Stomach (tissue), 9 donors: ENCODE results near the gene KLHDC8A. TPM values are rescaled to one million over a fixed set of nuclear protein-coding genes. Genes with fewer than 3 reads are reported as not detected.

Experiments used
- DNase-seq, 2 donors: peaks; one replicate each; pipeline versions ENCODE4 v3.0.0 to v3.0.0-alpha.2; 2013 to 2019
- H3K27ac ChIP-seq, 5 donors: fragments of 200-600 bp in 4 of 5; sonication (generic) in 4 of 5; one replicate each; pipeline ENCODE4 v1.5.1; 2013 to 2019; ENCODE audit warnings: mild to moderate bottlenecking in 1 of 5, moderate library complexity in 1 of 5
- H3K27me3 ChIP-seq, 3 donors: fragments of 200-600 bp; sonication (generic); one replicate each; pipeline ENCODE4 v1.5.1; 2017 to 2019; ENCODE audit warnings: mixed run types in 1 of 3
- H3K36me3 ChIP-seq, 4 donors: fragments of 200-600 bp; sonication (generic); 1 replicate in 3 of 4; 2 replicates in 1 of 4; pipeline ENCODE4 v1.5.1; 2016 to 2019
- H3K4me1 ChIP-seq, 4 donors: fragments of 200-600 bp; sonication (generic); one replicate each; pipeline ENCODE4 v1.5.1; 2016 to 2019
- H3K4me3 ChIP-seq, 4 donors: fragments of 200-600 bp; sonication (generic) in 3 of 4; one replicate each; pipeline ENCODE4 v1.5.1; 2016 to 2019; ENCODE audit warnings: mild to moderate bottlenecking in 1 of 4
- H3K9me3 ChIP-seq, 4 donors: fragments of 200-600 bp; sonication (generic); one replicate each; pipeline ENCODE4 v1.5.1; 2016 to 2019
- EP300 ChIP-seq: sonication (generic); formaldehyde crosslinking; IDR thresholded peaks from one replicate; pipeline ENCODE4 v1.6.1; 2017; ENCODE audit warnings: antibody characterized with exemption
- POLR2A ChIP-seq, 4 donors: fragments of 450-650 bp; IDR thresholded peaks; one replicate each; pipeline ENCODE4 v1.6.1; 2016; ENCODE audit warnings: antibody characterized with exemption in 4 of 4, control low read depth in 2 of 4, mild to moderate bottlenecking in 1 of 4, moderate library complexity in 1 of 4
- POLR2AphosphoS5 ChIP-seq, 3 donors: sonication (generic); formaldehyde crosslinking; IDR thresholded peaks; one replicate each; pipeline ENCODE4 v1.6.1; 2016; ENCODE audit warnings: antibody characterized with exemption in 3 of 3
- WGBS, 5 donors: extraction: QIAGEN DNeasy Blood & Tissue Kit in 3 of 5; methylation state at CpG; one replicate each; pipeline versions ENCODE4 v1.1.5 to v1.1.7; 2013 to 2018; 5-methylcytosine and 5-hydroxymethylcytosine counted together
- intact Hi-C: fragments of 100-400 bp; cut with DNase I; formaldehyde crosslinking; loops from one replicate; pipeline ENCODE4 v1.15.1; 2023; ENCODE audit warnings: low total_unique reads
- polyA plus RNA-seq, 3 donors: library from polyadenylated mRNA; stranded (reverse); fragments of 200-250 nt; gene quantifications; one replicate each; pipeline ENCODE4 v1.2.3, GENCODE V29; 2013
- total RNA-seq, 5 donors: library from RNA; depleted of rRNA; stranded (reverse); fragments of >200 nt; gene quantifications; one replicate each; pipeline versions ENCODE4 v1.1.0 to v1.2.3, GENCODE V29; 2014 to 2016
- TF ChIP-seq, protein P1 (sequence below), 7 experiments: fragments of 450-650 bp in 4 of 7; fragments of 200-600 bp in 3 of 7; sonication (generic) in 3 of 7; IDR thresholded peaks; one replicate each; pipeline ENCODE4 v1.5.1; 2016 to 2019; ENCODE audit warnings: antibody characterized with exemption in 7 of 7, control low read depth in 2 of 7, mild to moderate bottlenecking in 1 of 7
- donor health status: healthy with polysubstance abuse.
- donor health status: Bipolar disorder and iron deficiency.
- donor health status: healthy.

KLHDC8A gene
- total and polyA plus RNA-seq, 8 donors: 0.72 to 6.9 (median 2.8) TPM; not detected in 2

DNA sequence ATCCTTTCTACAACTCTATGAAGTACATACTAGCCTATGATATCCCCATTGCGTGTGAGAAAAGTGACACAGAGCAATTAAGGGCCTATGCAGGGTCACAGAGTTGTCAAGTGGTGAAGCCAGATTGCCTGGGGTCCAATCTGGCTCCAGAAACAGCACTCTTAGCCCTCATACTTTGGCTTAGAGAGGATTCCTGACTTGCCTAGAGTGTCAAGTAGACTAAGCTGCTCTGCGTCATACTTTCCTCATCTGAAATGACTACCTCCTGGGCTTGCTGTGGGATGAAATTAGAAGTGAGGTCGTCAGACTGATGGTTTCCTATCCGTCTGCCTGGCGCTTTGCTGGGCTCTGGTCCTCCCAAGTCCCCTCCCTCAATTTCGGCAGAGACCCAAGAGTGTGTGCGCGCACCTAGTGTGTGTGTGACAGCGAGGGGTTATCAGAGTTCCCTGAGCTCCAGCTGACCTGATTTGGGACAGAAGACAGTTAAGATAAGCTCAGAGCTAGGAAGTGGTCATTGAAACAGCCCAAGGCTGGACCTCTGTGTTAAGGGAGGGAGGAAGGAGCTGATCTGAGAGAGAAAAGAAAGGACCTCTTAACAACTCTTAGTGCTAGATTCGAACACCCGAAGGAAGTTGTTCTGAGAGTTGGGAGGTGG is 29.8 kb downstream of the KLHDC8A start:
- DNase-seq: no peak
- Histone ChIP-seq H3K27me3 (peaks cover 0 to 18% (median 0%) of the 10 kb centered on the region in 3 donors), H3K4me3 (no peak overlapping the region), H3K36me3 (no peaks in the 10 kb centered on the region), H3K4me1 (peaks cover under 1 to 9% (median 2%) of the 10 kb centered on the region in 4 donors), H3K27ac (no peak overlapping the region), H3K9me3 (no peaks in the 10 kb centered on the region)
- 67 to 87% (median 75%) methylated on average over 9 to 11 of the region's 11 CpGs for WGBS, 5 donors
- intact Hi-C loops: no loop called here
- TF ChIP-seq POLR2AphosphoS5 (IDR thresholded peaks at IDR 0.05): no peak
- TF ChIP-seq POLR2A (IDR thresholded peaks at IDR 0.05): no peak
- TF ChIP-seq, protein P1, sequence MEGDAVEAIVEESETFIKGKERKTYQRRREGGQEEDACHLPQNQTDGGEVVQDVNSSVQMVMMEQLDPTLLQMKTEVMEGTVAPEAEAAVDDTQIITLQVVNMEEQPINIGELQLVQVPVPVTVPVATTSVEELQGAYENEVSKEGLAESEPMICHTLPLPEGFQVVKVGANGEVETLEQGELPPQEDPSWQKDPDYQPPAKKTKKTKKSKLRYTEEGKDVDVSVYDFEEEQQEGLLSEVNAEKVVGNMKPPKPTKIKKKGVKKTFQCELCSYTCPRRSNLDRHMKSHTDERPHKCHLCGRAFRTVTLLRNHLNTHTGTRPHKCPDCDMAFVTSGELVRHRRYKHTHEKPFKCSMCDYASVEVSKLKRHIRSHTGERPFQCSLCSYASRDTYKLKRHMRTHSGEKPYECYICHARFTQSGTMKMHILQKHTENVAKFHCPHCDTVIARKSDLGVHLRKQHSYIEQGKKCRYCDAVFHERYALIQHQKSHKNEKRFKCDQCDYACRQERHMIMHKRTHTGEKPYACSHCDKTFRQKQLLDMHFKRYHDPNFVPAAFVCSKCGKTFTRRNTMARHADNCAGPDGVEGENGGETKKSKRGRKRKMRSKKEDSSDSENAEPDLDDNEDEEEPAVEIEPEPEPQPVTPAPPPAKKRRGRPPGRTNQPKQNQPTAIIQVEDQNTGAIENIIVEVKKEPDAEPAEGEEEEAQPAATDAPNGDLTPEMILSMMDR (IDR thresholded peaks at IDR 0.05): no peak
- TF ChIP-seq EP300: no peak

DNA sequence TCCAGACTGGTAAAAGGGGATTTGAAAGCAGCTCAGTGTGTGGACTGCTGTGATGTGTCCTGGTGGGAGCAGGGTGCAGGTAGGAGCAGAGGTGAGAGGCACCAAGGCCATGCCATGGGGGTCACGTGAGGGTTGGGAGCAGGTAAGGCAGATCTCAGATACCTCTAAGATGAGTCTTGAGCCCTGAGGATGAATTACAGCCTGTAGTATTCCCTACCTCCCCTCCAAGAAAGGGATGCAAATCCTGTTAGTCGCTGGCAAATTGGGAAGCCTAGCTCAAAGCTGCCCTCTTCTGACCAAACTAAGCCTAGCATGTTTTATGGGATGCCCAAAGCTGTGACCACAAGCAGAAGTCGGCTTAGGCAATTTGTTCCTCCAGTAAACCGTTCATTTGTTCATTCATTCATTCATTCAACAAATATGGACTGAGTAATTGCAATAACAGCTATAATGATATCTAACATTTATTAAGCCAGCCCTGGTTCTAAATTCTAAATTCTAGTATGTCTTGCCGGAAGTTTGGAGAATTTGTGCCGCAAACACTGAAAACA is 31.3 kb downstream of the KLHDC8A start:
- peak; percentile 69 to 89 for DNase-seq
- Histone ChIP-seq H3K4me1 (peaks cover 10 to 20% (median 14%) of the 10 kb centered on the region in 4 donors), H3K27ac (no peak overlapping the region), H3K4me3 (no peak overlapping the region), H3K36me3 (no peaks in the 10 kb centered on the region), H3K9me3 (no peaks in the 10 kb centered on the region), H3K27me3 (peaks cover 0 to 18% (median 0%) of the 10 kb centered on the region in 3 donors)
- 31 to 34% (median 33%) methylated on average over 6 of the region's 6 CpGs for WGBS, 5 donors
- intact Hi-C loops: no loop called here
- TF ChIP-seq, protein P1 (IDR thresholded peaks at IDR 0.05): peak in 5 of 7 experiments; percentile 60 to 81 (median 80)
- TF ChIP-seq EP300: no peak
- no peak for TF ChIP-seq POLR2A (IDR thresholded peaks at IDR 0.05)
- peak in 1 of 3 donors; percentile 45 for TF ChIP-seq POLR2AphosphoS5 (IDR thresholded peaks at IDR 0.05)

DNA sequence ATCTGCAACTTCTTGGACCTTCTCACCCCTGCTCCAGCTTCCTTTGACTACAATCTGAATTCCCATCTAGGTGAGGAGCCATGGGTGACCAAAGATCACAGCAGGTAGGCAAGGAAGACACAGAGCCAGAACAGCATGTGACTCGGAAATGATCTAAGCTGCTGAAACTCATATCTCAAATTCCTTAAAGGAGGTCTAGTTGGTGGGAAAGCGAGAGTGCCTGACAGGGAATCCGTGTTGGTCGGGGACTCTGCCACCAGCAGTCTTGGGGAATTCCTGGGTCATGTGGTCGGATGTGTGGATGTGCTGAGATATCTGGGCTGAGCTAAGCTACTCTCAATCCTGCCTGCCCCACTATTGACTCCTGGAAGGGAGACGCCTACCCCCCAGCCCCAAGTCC is 31.9 kb downstream of the KLHDC8A start:
- TF ChIP-seq POLR2A (IDR thresholded peaks at IDR 0.05): no peak
- no peak overlapping the region for H3K4me3 ChIP-seq
- H3K36me3 ChIP-seq: no peaks in the 10 kb centered on the region
- intact Hi-C loops: no loop called here
- peaks cover 0 to 18% (median 0%) of the 10 kb centered on the region in 3 donors for H3K27me3 ChIP-seq
- H3K4me1 ChIP-seq: peaks cover 15 to 26% (median 20%) of the 10 kb centered on the region in 4 donors
- DNase-seq: no peak
- no peaks in the 10 kb centered on the region for H3K9me3 ChIP-seq
- no peak overlapping the region for H3K27ac ChIP-seq
- 26 to 64% (median 56%) methylated on average over 5 to 6 of the region's 6 CpGs for WGBS, 5 donors

DNA sequence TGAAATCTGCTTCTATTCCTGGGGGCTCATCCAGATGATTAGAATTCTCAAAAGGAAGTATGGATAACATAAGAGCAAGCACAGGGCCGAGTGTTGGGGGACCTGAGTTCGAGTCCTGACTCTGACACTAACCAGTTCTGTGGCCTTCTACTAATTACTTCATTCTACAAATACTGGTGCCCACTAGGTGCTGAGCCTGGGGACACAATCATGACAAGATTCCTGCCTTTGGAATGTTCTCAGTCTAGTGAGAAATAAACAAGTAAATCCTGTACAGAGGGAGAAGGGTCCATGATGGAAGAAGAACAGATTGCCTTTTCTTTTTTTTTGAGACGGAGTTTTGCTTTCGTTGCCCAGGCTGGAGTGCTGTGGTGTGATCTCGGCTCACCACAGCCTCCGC is 32.9 kb downstream of the KLHDC8A start:
- Histone ChIP-seq H3K9me3 (no peaks in the 10 kb centered on the region), H3K4me1 (peaks cover 25 to 36% (median 28%) of the 10 kb centered on the region in 4 donors), H3K27me3 (peaks cover 0 to 18% (median 0%) of the 10 kb centered on the region in 3 donors), H3K4me3 (no peak overlapping the region), H3K27ac (no peak overlapping the region), H3K36me3 (no peaks in the 10 kb centered on the region)
- WGBS, 5 donors: 85 to 92% (median 89%) methylated on average over 6 of the region's 6 CpGs
- TF ChIP-seq EP300 (no peak), POLR2AphosphoS5 (IDR thresholded peaks at IDR 0.05) (no peak), POLR2A (IDR thresholded peaks at IDR 0.05) (no peak)
- TF ChIP-seq, protein P1 (IDR thresholded peaks at IDR 0.05): no peak
- no peak for DNase-seq
- intact Hi-C loops: no loop called here

DNA sequence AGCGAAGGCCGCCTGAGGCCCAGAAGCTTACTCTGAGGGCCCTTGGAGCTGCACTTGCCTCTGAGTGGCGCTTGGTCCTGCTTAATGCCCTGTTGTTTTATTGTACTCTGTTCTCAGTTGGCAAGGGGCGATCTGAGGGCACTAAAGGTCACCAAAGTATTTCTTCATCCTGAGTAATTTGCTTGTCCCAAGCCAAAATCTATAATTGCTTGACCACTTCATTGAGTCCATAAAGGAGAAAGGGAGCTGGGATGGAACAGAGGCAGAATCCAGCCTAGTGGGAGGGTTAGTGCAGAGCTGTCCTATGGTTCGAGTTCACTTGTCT is 34.8 kb downstream of the KLHDC8A start:
- peak overlapping the region; percentile 25 to 93 (median 84) for H3K27ac ChIP-seq
- H3K36me3 ChIP-seq: no peaks in the 10 kb centered on the region
- peaks cover 0 to 12% (median 0%) of the 10 kb centered on the region in 3 donors for H3K27me3 ChIP-seq
- H3K9me3 ChIP-seq: no peaks in the 10 kb centered on the region
- TF ChIP-seq EP300 (no peak), POLR2AphosphoS5 (IDR thresholded peaks at IDR 0.05) (no peak), POLR2A (IDR thresholded peaks at IDR 0.05) (no peak)
- TF ChIP-seq, protein P1 (IDR thresholded peaks at IDR 0.05): no peak
- intact Hi-C loops: loop anchor here (2.0 kb wide), 1 partner anchor 45 kb away; no protein-coding TSS in a partner anchor
- peaks cover 43 to 55% (median 47%) of the 10 kb centered on the region in 4 donors for H3K4me1 ChIP-seq
- H3K4me3 ChIP-seq: peak overlapping the region; percentile 62 to 75 (median 72)
- 41 to 51% (median 46%) methylated on average over 5 of the region's 5 CpGs for WGBS, 5 donors
- DNase-seq: no peak
